GM23248 (cell line): Measurements from ENCODE around the gene CPNE9. TPM values are rescaled to one million over a fixed set of nuclear protein-coding genes. Genes with fewer than 3 reads are reported as not detected.
A peak's percentile ranks its signal among the peaks of the same experiment; 100 is the strongest.

Source experiments
- DNase-seq: peaks from one replicate; pipeline ENCODE4 v3.0.0-alpha.2; 2015
- H2AFZ ChIP-seq: fragments of 200-600 bp; sonication (generic); 2 replicates; pipeline ENCODE4 v1.6.1; 2016; ENCODE audit warnings: antibody characterized with exemption
- H3F3A ChIP-seq: fragments of 200-600 bp; sonication (generic); 2 replicates; pipeline ENCODE4 v1.6.1; 2016; ENCODE audit warnings: mild to moderate bottlenecking, antibody characterized with exemption, mixed run types; ENCODE audit not compliant: insufficient read depth
- H3K27ac ChIP-seq: fragments of 200-600 bp; sonication (generic); 2 replicates; pipeline ENCODE4 v1.5.1; 2016; ENCODE audit warnings: mild to moderate bottlenecking
- H3K27me3 ChIP-seq: fragments of 200-600 bp; sonication (generic); replicated peaks from 2 replicates; pipeline ENCODE4 v1.6.1; 2016; ENCODE audit warnings: mild to moderate bottlenecking; ENCODE audit not compliant: insufficient read depth
- H3K36me3 ChIP-seq: fragments of 200-600 bp; sonication (generic); 2 replicates; pipeline ENCODE4 v1.6.1; 2016; ENCODE audit warnings: low read depth, mild to moderate bottlenecking
- H3K4me1 ChIP-seq: fragments of 200-600 bp; sonication (generic); 2 replicates; pipeline ENCODE4 v1.6.1; 2016; ENCODE audit warnings: mild to moderate bottlenecking; ENCODE audit not compliant: insufficient read depth
- H3K4me2 ChIP-seq: fragments of 200-600 bp; sonication (generic); one replicate; pipeline ENCODE4 v1.6.1; 2016; ENCODE audit warnings: mild to moderate bottlenecking; ENCODE audit not compliant: unreplicated experiment
- H3K4me3 ChIP-seq: fragments of 200-600 bp; sonication (generic); 2 replicates; pipeline ENCODE4 v1.5.1; 2016; ENCODE audit warnings: mild to moderate bottlenecking
- H3K79me2 ChIP-seq: fragments of 200-600 bp; sonication (generic); 2 replicates; pipeline ENCODE4 v1.6.1; 2016; ENCODE audit warnings: mild to moderate bottlenecking; ENCODE audit not compliant: insufficient read depth
- H3K9ac ChIP-seq: fragments of 200-600 bp; sonication (generic); 2 replicates; pipeline ENCODE4 v1.6.1; 2016; ENCODE audit warnings: mild to moderate bottlenecking
- H3K9me2 ChIP-seq: fragments of 200-600 bp; sonication (generic); 2 replicates; pipeline ENCODE4 v1.6.1; 2016; ENCODE audit warnings: mixed run types, mild to moderate bottlenecking, moderate library complexity; ENCODE audit not compliant: insufficient read depth
- H3K9me3 ChIP-seq: fragments of 200-600 bp; sonication (generic); one replicate; pipeline ENCODE4 v1.6.1; 2017; ENCODE audit warnings: low read depth
- H4K20me1 ChIP-seq: fragments of 200-600 bp; sonication (generic); 2 replicates; pipeline ENCODE4 v1.6.0; 2016; ENCODE audit not compliant: insufficient read depth
- EZH2 ChIP-seq: fragments of 200-600 bp; sonication (generic); IDR thresholded peaks from 2 replicates; pipeline ENCODE4 v1.6.1; 2018; ENCODE audit warnings: antibody characterized with exemption, mild to moderate bottlenecking; ENCODE audit not compliant: insufficient read depth, poor library complexity, severe bottlenecking
- EZH2phosphoT487 ChIP-seq: fragments of 200-600 bp; sonication (generic); IDR thresholded peaks from 2 replicates; pipeline ENCODE4 v1.6.1; 2018; ENCODE audit warnings: antibody characterized with exemption, moderate library complexity, mild to moderate bottlenecking, low read depth; ENCODE audit not compliant: insufficient read depth
- WGBS, 2 experiments: methylation state at CpG; one replicate each; pipeline ENCODE4 v1.1.6; 2015 to 2017; ENCODE audit warnings: low lambda C conversion rate in 2 of 2, low coverage in 1 of 2; ENCODE audit errors: missing lambda C conversion rate in 2 of 2; 5-methylcytosine and 5-hydroxymethylcytosine counted together
- in situ Hi-C: fragments of 300-500 bp; cut with MboI; formaldehyde crosslinking; loops from 2 replicates; pipeline ENCODE4 v1.15.0; 2020
- polyA plus RNA-seq: library from polyadenylated mRNA; unstranded; fragments of >200 nt; fragmentation: Nextera tagmentation; extraction: Ambion mirVana; gene quantifications from 2 replicates; pipeline ENCODE4 v1.2.1, GENCODE V29; 2016
- total RNA-seq: library from RNA; depleted of rRNA; stranded (reverse); fragments of >200 nt; shearing (Covaris generic); gene quantifications from 2 replicates; pipeline ENCODE4 v1.2.3, GENCODE V29; 2014

CPNE9 gene
- total and polyA plus RNA-seq, 2 experiments from 2014 or later, result not detected

GRCh38 chr3:9717563-9717962 is 13.9 kb downstream of the CPNE9 start:
- Histone ChIP-seq H3K36me3 (no peaks in the 10 kb centered on the region), H3K4me1 (peaks cover 11% of the 10 kb centered on the region), H3K4me2 (no peak overlapping the region), H3K9me3 (no peaks in the 10 kb centered on the region), H3K27ac (no peak overlapping the region), H3K79me2 (no peaks in the 10 kb centered on the region), H2AFZ (no peak overlapping the region), H3K4me3 (no peak overlapping the region), H3K9ac (no peak overlapping the region), H3K9me2 (no peaks in the 10 kb centered on the region), H4K20me1 (no peaks in the 10 kb centered on the region), H3K27me3 (no peaks in the 10 kb centered on the region), H3F3A (peaks cover 14% of the 10 kb centered on the region)
- no peak for TF ChIP-seq EZH2phosphoT487
- TF ChIP-seq EZH2, result no peak
- in situ Hi-C loops, result no loop called here
- no peak for DNase-seq
- WGBS, 2 experiments, result 78% methylated on average over 1 of the region's 1 CpG

GRCh38 chr3:9718118-9718517 is 14.5 kb downstream of the CPNE9 start:
- 59 to 73% methylated on average over 4 of the region's 4 CpGs for WGBS, 2 experiments
- Histone ChIP-seq H3K4me3 (no peak overlapping the region), H3K4me2 (no peak overlapping the region), H3F3A (peaks cover 14% of the 10 kb centered on the region), H3K9ac (no peak overlapping the region), H2AFZ (no peak overlapping the region), H3K27ac (no peak overlapping the region), H3K27me3 (no peaks in the 10 kb centered on the region), H3K4me1 (peaks cover 11% of the 10 kb centered on the region), H4K20me1 (no peaks in the 10 kb centered on the region), H3K36me3 (no peaks in the 10 kb centered on the region), H3K9me2 (no peaks in the 10 kb centered on the region), H3K79me2 (no peaks in the 10 kb centered on the region), H3K9me3 (no peaks in the 10 kb centered on the region)
- in situ Hi-C loops, result no loop called here
- TF ChIP-seq EZH2 (no peak), EZH2phosphoT487 (no peak)
- DNase-seq, result no peak

- no peak overlapping the region for H3K9ac ChIP-seq
- H3K9me3 ChIP-seq, result no peaks in the 10 kb centered on the region
- no peaks in the 10 kb centered on the region for H4K20me1 ChIP-seq
- no peak for TF ChIP-seq EZH2phosphoT487
- no peak for TF ChIP-seq EZH2
- peak overlapping the region; percentile 27 for H3K4me2 ChIP-seq
- H3K36me3 ChIP-seq, result no peaks in the 10 kb centered on the region
- H3K27ac ChIP-seq, result no peak overlapping the region
- H3K9me2 ChIP-seq, result no peaks in the 10 kb centered on the region
- WGBS, 2 experiments, result 14 to 18% methylated on average over 7 of the region's 7 CpGs
- no peaks in the 10 kb centered on the region for H3K79me2 ChIP-seq
- DNase-seq, result peak; percentile 63
- H2AFZ ChIP-seq, result no peak overlapping the region
- in situ Hi-C loops, result no loop called here
- peaks cover 8% of the 10 kb centered on the region; the same call in 1 of the 2 replicates for H3K4me1 ChIP-seq
- peaks cover 9% of the 10 kb centered on the region for H3F3A ChIP-seq
- H3K27me3 ChIP-seq, result no peaks in the 10 kb centered on the region
- no peak overlapping the region for H3K4me3 ChIP-seq
Measured at GRCh38 chr3:9721015-9721699, 17.5 kb downstream of the CPNE9 start.

- H2AFZ ChIP-seq, result no peak overlapping the region
- H3K4me2 ChIP-seq, result no peak overlapping the region
- H3K4me3 ChIP-seq, result no peak overlapping the region
- peaks cover 9% of the 10 kb centered on the region for H3F3A ChIP-seq
- no peaks in the 10 kb centered on the region for H3K9me3 ChIP-seq
- no peaks in the 10 kb centered on the region for H3K79me2 ChIP-seq
- H3K4me1 ChIP-seq, result peaks cover 7% of the 10 kb centered on the region; the same call in 1 of the 2 replicates
- H3K36me3 ChIP-seq, result no peaks in the 10 kb centered on the region
- DNase-seq, result no peak
- 94 to 100% methylated on average over 2 of the region's 2 CpGs for WGBS, 2 experiments
- H3K27me3 ChIP-seq, result no peaks in the 10 kb centered on the region
- TF ChIP-seq EZH2 (no peak), EZH2phosphoT487 (no peak)
- no peak overlapping the region for H3K9ac ChIP-seq
- no peaks in the 10 kb centered on the region for H3K9me2 ChIP-seq
- in situ Hi-C loops, result no loop called here
- no peaks in the 10 kb centered on the region for H4K20me1 ChIP-seq
- no peak overlapping the region for H3K27ac ChIP-seq
Measured at GRCh38 chr3:9721700-9722060, 18.0 kb downstream of the CPNE9 start.
